D721Med (cell line): ENCODE results near the gene TSPAN14.

Experiments
- DNase-seq: peaks from one replicate; pipeline ENCODE4 v3.0.0; 2011; ENCODE audit warnings: low spot score; ENCODE audit not compliant: insufficient read length
- FAIRE-seq: peaks from 2 replicates; lab custom pipeline; 2011; peaks lifted over from hg19 to GRCh38; lab: Jason Lieb, UNC
- CTCF ChIP-seq: IDR thresholded peaks from 2 replicates; pipeline ENCODE4 v1.5.1; 2012; ENCODE audit warnings: mild to moderate bottlenecking, control low read depth; ENCODE audit not compliant: insufficient read depth; ENCODE audit errors: missing control alignments

The TSPAN14 gene

GRCh38 chr10:80491251-80492102, 37.4 kb downstream of the TSPAN14 start:
- no peak for DNase-seq
- FAIRE-seq: no peak
- no peak for TF ChIP-seq CTCF

GRCh38 chr10:80492848-80493521, 38.9 kb downstream of the TSPAN14 start:
- no peak for FAIRE-seq
- DNase-seq: no peak
- TF ChIP-seq CTCF: no peak

GRCh38 chr10:80493522-80494051, 39.5 kb downstream of the TSPAN14 start:
- no peak for TF ChIP-seq CTCF
- no peak for FAIRE-seq
- DNase-seq: no peak

GRCh38 chr10:80496555-80497172, 42.6 kb downstream of the TSPAN14 start:
- no peak for TF ChIP-seq CTCF
- FAIRE-seq (no peak), DNase-seq (no peak)

- DNase-seq (no peak), FAIRE-seq (no peak)
- TF ChIP-seq CTCF: no peak
Observed at GRCh38 chr10:80497187-80498077, 43.3 kb downstream of the TSPAN14 start.

- FAIRE-seq (no peak), DNase-seq (no peak)
- TF ChIP-seq CTCF: no peak
Observed at GRCh38 chr10:80498078-80498832, 44.1 kb downstream of the TSPAN14 start.
